Tibial nerve (tissue), 4 donors: ENCODE data around the gene IFIT1B. TPM values are rescaled to one million over a fixed set of nuclear protein-coding genes. Genes with fewer than 3 reads are reported as not detected.

Experiments used
- DNase-seq, 2 donors: peaks; one replicate each; pipeline ENCODE4 v3.0.0-alpha.2; 2019; ENCODE audit warnings: low spot score in 2 of 2
- H3K27ac ChIP-seq, 4 donors: fragments of 200-600 bp; sonication (generic) in 3 of 4; one replicate each; pipeline ENCODE4 v1.5.1; 2017 to 2019; ENCODE audit warnings: mild to moderate bottlenecking in 1 of 4
- H3K27me3 ChIP-seq, 2 donors: fragments of 200-600 bp; sonication (generic) in 1 of 2; one replicate each; pipeline versions ENCODE4 v1.5.1 to v1.6.0; 2017 to 2019
- H3K36me3 ChIP-seq, 3 donors: fragments of 200-600 bp; sonication (generic); one replicate each; pipeline ENCODE4 v1.5.1; 2018 to 2019
- H3K4me1 ChIP-seq, 4 donors: fragments of 200-600 bp; sonication (generic) in 3 of 4; one replicate each; pipeline ENCODE4 v1.5.1; 2017 to 2019
- H3K4me3 ChIP-seq, 4 donors: fragments of 200-600 bp; sonication (generic) in 3 of 4; one replicate each; pipeline ENCODE4 v1.5.1; 2017 to 2019; ENCODE audit warnings: mild to moderate bottlenecking in 1 of 4, moderate library complexity in 1 of 4
- H3K9me3 ChIP-seq, 4 donors: fragments of 200-600 bp; sonication (generic) in 3 of 4; one replicate each; pipeline ENCODE4 v1.5.1; 2017 to 2019
- EP300 ChIP-seq, 2 donors: sonication (generic); formaldehyde crosslinking; IDR thresholded peaks; one replicate each; pipeline ENCODE4 v1.6.1; 2017; ENCODE audit warnings: antibody characterized with exemption in 2 of 2, mild to moderate bottlenecking in 1 of 2
- POLR2A ChIP-seq, 2 donors: fragments of 450-650 bp; IDR thresholded peaks; one replicate each; pipeline ENCODE4 v1.6.1; 2017; ENCODE audit warnings: antibody characterized with exemption in 2 of 2, mild to moderate bottlenecking in 2 of 2, moderate library complexity in 2 of 2
- WGBS, 2 donors: methylation state at CpG; one replicate each; pipeline ENCODE4 v1.1.5; 2018; 5-methylcytosine and 5-hydroxymethylcytosine counted together
- total RNA-seq, 4 donors: library from RNA; depleted of rRNA; stranded (reverse); fragments of >200 nt; gene quantifications; one replicate each; pipeline ENCODE4 v1.1.0, GENCODE V29; 2016
- TF ChIP-seq, protein P1 (sequence below), 5 experiments: fragments of 200-600 bp in 3 of 5; fragments of 450-650 bp in 2 of 5; sonication (generic) in 3 of 5; IDR thresholded peaks; one replicate each; pipeline ENCODE4 v1.5.1; 2016 to 2019; ENCODE audit warnings: antibody characterized with exemption in 5 of 5, mild to moderate bottlenecking in 3 of 5, moderate library complexity in 2 of 5

Gene IFIT1B
- total RNA-seq, 4 donors from 2014 or later, result not detected

DNA sequence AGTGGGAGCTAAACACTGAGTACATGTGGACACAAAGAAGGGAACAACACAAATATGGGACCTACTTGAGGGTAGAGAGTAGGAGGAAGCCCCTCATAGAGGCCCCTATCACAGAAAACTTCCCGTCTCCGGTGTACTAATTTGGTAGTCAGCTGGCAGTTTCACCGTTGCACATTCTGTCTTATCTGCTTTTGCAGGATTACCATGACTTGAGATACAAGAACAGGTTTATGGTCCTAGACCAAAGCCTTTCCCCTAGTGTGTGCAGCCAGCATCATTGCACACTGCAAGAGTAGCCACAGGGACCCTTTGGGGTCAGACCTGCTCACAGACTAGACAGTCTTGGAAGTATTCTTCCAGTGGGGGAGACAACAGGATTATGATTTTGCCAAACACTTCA, 5.9 kb upstream of the IFIT1B start:
- Histone ChIP-seq H3K36me3 (no peaks in the 10 kb centered on the region), H3K4me3 (no peak overlapping the region), H3K27ac (no peak overlapping the region), H3K27me3 (no peaks in the 10 kb centered on the region), H3K9me3 (no peaks in the 10 kb centered on the region), H3K4me1 (peaks cover 0 to 52% (median 38%) of the 10 kb centered on the region in 4 donors)
- WGBS, 2 donors, result 73 to 91% methylated on average over 3 of the region's 3 CpGs
- TF ChIP-seq, protein P1, sequence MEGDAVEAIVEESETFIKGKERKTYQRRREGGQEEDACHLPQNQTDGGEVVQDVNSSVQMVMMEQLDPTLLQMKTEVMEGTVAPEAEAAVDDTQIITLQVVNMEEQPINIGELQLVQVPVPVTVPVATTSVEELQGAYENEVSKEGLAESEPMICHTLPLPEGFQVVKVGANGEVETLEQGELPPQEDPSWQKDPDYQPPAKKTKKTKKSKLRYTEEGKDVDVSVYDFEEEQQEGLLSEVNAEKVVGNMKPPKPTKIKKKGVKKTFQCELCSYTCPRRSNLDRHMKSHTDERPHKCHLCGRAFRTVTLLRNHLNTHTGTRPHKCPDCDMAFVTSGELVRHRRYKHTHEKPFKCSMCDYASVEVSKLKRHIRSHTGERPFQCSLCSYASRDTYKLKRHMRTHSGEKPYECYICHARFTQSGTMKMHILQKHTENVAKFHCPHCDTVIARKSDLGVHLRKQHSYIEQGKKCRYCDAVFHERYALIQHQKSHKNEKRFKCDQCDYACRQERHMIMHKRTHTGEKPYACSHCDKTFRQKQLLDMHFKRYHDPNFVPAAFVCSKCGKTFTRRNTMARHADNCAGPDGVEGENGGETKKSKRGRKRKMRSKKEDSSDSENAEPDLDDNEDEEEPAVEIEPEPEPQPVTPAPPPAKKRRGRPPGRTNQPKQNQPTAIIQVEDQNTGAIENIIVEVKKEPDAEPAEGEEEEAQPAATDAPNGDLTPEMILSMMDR (IDR thresholded peaks at IDR 0.05), result no peak
- no peak for TF ChIP-seq EP300 (IDR thresholded peaks at IDR 0.05)
- TF ChIP-seq POLR2A (IDR thresholded peaks at IDR 0.05), result no peak
- DNase-seq, result no peak

DNA sequence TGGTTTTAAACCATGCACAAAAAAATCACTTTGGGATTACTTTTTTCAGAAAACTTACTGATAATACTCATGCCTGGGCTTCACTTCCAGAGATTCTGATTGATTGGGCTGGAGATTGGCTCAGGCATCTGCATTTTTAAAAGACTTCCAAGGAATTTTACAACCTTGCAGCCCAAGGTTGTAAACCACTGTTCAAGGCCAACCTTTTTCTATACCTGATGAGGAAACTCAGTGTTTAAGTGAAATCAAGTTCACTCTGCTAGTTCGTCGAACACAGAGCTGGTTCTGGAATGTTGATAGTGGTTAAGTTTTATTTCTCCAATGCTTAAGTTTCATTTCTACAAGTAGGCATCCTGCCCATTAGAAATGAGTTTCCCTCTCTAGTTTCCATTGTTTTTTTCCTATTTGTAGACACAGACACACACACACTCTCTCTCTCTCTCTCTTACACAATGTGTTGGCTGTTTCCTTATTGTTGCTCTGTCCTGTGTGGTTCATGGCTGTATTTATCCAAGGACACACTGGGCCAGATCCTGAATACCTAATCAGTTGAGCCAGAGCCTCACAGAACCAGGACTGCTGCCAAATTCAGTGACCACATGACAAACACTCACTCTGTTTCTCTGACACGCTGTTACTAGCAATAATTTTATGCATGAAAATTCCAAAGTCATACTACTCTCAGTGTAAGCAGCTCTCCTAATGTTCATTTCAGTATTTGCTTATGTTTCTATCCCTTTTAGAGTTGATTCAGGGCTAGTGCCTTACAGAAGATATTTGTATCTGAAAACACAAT, 3.7 kb upstream of the IFIT1B start:
- TF ChIP-seq, protein P1 (IDR thresholded peaks at IDR 0.05), result peak in 1 of 5 experiments; percentile 19
- peak in 1 of 2 donors; percentile 26 for TF ChIP-seq POLR2A (IDR thresholded peaks at IDR 0.05)
- peak; percentile 79 to 98 for TF ChIP-seq EP300 (IDR thresholded peaks at IDR 0.05)
- peak overlapping the region in 1 of 4 donors; percentile 10 for H3K4me3 ChIP-seq
- peak overlapping the region; percentile 67 to 93 (median 88) for H3K27ac ChIP-seq
- peak; percentile 84 to 95 for DNase-seq
- no peaks in the 10 kb centered on the region for H3K9me3 ChIP-seq
- 1 to 2% methylated on average over 3 of the region's 3 CpGs for WGBS, 2 donors
- peaks cover 0 to 30% (median 25%) of the 10 kb centered on the region in 4 donors for H3K4me1 ChIP-seq
- H3K27me3 ChIP-seq, result no peaks in the 10 kb centered on the region
- no peaks in the 10 kb centered on the region for H3K36me3 ChIP-seq

DNA sequence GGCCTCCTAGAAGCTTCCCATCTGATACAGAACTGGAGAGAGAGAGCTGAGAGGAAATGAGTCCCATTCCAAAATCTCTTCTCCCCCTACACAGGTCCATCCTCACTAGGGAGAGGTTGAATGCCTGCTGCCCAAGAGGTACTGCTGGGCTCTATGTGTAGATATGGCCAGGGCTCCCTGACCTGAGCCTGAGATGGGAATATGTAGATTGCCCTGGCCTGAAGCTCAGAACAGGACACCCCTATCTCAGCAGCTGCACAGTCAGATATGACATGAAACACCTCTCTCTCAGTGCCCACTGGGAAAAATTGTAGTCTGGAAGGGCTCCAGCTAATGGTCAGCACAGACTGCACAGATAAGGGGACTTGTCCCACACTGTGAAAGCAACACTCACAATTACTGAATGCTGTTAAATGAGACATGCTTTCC, 3.1 kb upstream of the IFIT1B start:
- Histone ChIP-seq H3K36me3 (no peaks in the 10 kb centered on the region), H3K27me3 (no peaks in the 10 kb centered on the region), H3K4me3 (no peak overlapping the region), H3K27ac (peak overlapping the region; percentile 67 to 93 (median 88)), H3K9me3 (no peaks in the 10 kb centered on the region), H3K4me1 (peaks cover 0 to 24% (median 20%) of the 10 kb centered on the region in 4 donors)
- no peak for TF ChIP-seq POLR2A (IDR thresholded peaks at IDR 0.05)
- TF ChIP-seq EP300 (IDR thresholded peaks at IDR 0.05), result no peak
- TF ChIP-seq, protein P1 (IDR thresholded peaks at IDR 0.05), result no peak
- no peak for DNase-seq

DNA sequence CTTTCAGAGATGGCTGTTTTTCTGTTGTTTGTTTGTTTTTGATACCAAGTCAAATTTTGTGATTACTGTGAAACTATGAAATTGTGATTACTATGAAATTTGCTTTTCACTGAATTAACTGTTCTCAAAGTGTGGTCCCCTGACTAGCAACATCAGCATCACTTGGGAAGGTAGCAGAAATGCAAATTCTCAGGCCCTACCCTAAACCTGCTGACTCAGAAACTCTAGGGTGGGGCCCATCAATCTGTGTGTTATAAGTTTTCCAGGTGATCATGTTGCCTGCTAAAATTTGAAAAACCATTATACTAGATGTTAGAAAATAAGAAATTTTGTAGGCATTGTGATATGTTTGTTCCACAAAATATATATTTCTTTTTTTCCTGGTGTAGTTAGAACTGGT, 1.2 kb downstream of the IFIT1B start:
- Histone ChIP-seq H3K27ac (no peak overlapping the region), H3K27me3 (no peaks in the 10 kb centered on the region), H3K4me3 (no peak overlapping the region), H3K36me3 (no peaks in the 10 kb centered on the region), H3K4me1 (peaks cover 0 to 13% (median 10%) of the 10 kb centered on the region in 4 donors), H3K9me3 (no peaks in the 10 kb centered on the region)
- TF ChIP-seq, protein P1 (IDR thresholded peaks at IDR 0.05), result no peak
- TF ChIP-seq POLR2A (IDR thresholded peaks at IDR 0.05) (no peak), EP300 (IDR thresholded peaks at IDR 0.05) (no peak)
- no peak for DNase-seq

DNA sequence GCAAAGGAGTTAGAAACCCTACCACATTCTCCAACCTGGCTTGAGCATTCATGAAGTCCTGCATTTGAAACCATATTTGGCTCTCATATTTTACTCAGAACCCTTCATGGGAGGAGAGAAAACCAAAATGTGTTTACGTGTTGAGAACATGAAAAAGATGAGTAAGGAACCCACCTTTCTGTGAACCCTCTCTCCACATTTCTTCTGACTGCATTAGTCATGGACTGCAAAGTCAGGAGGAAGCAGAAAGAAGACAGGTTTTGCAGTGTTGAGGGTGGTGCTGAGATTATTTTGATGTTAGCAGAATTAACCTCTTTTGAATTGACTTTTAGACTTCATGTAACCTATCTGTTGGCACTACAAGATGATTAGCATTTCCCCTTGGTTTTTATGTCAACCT, 4.9 kb downstream of the IFIT1B start:
- H3K36me3 ChIP-seq, result no peaks in the 10 kb centered on the region
- TF ChIP-seq EP300 (IDR thresholded peaks at IDR 0.05) (no peak), POLR2A (IDR thresholded peaks at IDR 0.05) (no peak)
- TF ChIP-seq, protein P1 (IDR thresholded peaks at IDR 0.05), result no peak
- DNase-seq, result no peak
- no peaks in the 10 kb centered on the region for H3K4me1 ChIP-seq
- no peak overlapping the region for H3K27ac ChIP-seq
- no peak overlapping the region for H3K4me3 ChIP-seq
- no peaks in the 10 kb centered on the region for H3K27me3 ChIP-seq
- WGBS, 2 donors, result 93 to 97% methylated on average over 1 of the region's 1 CpG
- H3K9me3 ChIP-seq, result no peaks in the 10 kb centered on the region
